RKO (cell line): ENCODE results near the gene ALDH3B1.

Experiments used
- DNase-seq: peaks from one replicate; pipeline ENCODE4 v3.0.0-alpha.2; 2016; ENCODE audit warnings: low spot score

ALDH3B1 gene

GRCh38 chr11:68076371-68077042 is 66.4 kb downstream of the ALDH3B1 start:
- DNase-seq = no peak

GRCh38 chr11:68077617-68078582 is 67.8 kb downstream of the ALDH3B1 start:
- no peak for DNase-seq
